Left lung (tissue), 10 donors: ENCODE measurements around the gene CNPY1. TPM values are rescaled to one million over a fixed set of nuclear protein-coding genes. Genes with fewer than 3 reads are reported as not detected.

ENCODE experiments used
- ATAC-seq: fragments of 200-7000 bp; cut with Tn5 transposase; one replicate; pipeline ENCODE4 v1.9.1; 2020; ENCODE audit warnings: moderate library complexity
- DNase-seq, 4 donors: peaks; one replicate each; pipeline ENCODE4 v3.0.0-alpha.2; 2013 to 2020
- H3K27ac ChIP-seq, 2 donors: fragments of 200-600 bp; sonication (generic) in 1 of 2; one replicate each; pipeline versions ENCODE4 v1.5.0 to v1.8.0; 2020 to 2021
- H3K27me3 ChIP-seq, 2 donors: fragments of 200-600 bp; sonication (generic) in 1 of 2; one replicate each; pipeline versions ENCODE4 v1.5.0 to v1.8.0; 2020 to 2021
- H3K36me3 ChIP-seq, 2 donors: fragments of 200-600 bp; sonication (generic) in 1 of 2; one replicate each; pipeline versions ENCODE4 v1.5.0 to v1.8.0; 2020 to 2021
- H3K4me1 ChIP-seq, 2 donors: fragments of 200-600 bp; one replicate each; pipeline ENCODE4 v1.8.0; 2021
- H3K4me3 ChIP-seq, 2 donors: fragments of 200-600 bp; sonication (generic) in 1 of 2; one replicate each; pipeline versions ENCODE4 v1.5.0 to v1.8.0; 2020 to 2021; ENCODE audit warnings: mild to moderate bottlenecking in 1 of 2
- H3K9me3 ChIP-seq, 2 donors: fragments of 200-600 bp; sonication (generic) in 1 of 2; one replicate each; pipeline versions ENCODE4 v1.5.0 to v1.8.0; 2020 to 2021
- CTCF ChIP-seq, 2 donors: fragments of 200-600 bp; sonication (generic) in 1 of 2; IDR thresholded peaks; one replicate each; pipeline versions ENCODE4 v1.5.0 to v1.8.0; 2021; ENCODE audit warnings: antibody characterized with exemption in 2 of 2
- intact Hi-C, 2 donors: fragments of 100-400 bp; cut with DNase I; formaldehyde crosslinking; loops; one replicate each; pipeline versions ENCODE4 v1.11.2 to v1.14.2; 2022
- polyA plus RNA-seq, 6 donors: library from polyadenylated mRNA; unstranded; fragments of 120-200 nt; gene quantifications; one replicate each; pipeline ENCODE4 v1.2.1, GENCODE V29; 2013; ENCODE audit not compliant: insufficient read length in 6 of 6
- total RNA-seq, 2 donors: library from RNA; stranded (reverse); fragmentation: NEBNext Ultra II Directional; extraction: Animal tissue kit (Norgen Biotek cat#: 25700); gene quantifications; one replicate each; pipeline ENCODE4 v1.2.1, GENCODE V29; 2021
- donor health status: DM: no; HTN: yes; CAD: no.
- donor health status: DM: no; HTN: no; CAD: no.

CNPY1 gene
- total and polyA plus RNA-seq, 8 donors, result not detected

DNA sequence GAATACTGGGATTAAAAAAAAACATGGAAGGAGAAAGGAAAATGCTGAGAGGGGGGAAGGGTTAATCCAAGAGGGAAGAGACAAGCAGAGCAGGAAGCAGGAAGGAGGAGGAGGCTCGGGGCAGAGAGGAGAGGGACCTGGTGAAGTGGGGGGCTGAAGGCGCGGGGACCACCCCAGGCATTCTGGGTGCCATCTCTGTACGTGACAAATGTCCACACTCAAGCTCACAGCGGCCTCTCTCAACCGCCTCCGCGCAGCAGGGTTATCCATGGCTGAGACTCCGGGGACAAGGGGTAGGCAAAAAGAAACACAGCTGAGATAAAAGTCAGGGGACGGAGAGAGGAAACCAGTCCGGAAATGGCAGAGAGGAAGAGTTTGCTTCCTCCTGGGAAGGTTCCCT lies 54.5 kb downstream of the CNPY1 start:
- Histone ChIP-seq H3K36me3 (no peaks in the 10 kb centered on the region), H3K27ac (no peak overlapping the region), H3K27me3 (peaks cover 0 to 96% of the 10 kb centered on the region in 2 donors), H3K4me3 (no peak overlapping the region), H3K4me1 (peaks cover 0 to 18% of the 10 kb centered on the region in 2 donors), H3K9me3 (no peaks in the 10 kb centered on the region)
- intact Hi-C loops, result no loop called here
- TF ChIP-seq CTCF (IDR thresholded peaks at IDR 0.05), result no peak
- DNase-seq (no peak), ATAC-seq (no peak)

- H3K27ac ChIP-seq, result peak overlapping the region in 1 of 2 donors; percentile 23
- intact Hi-C loops, result no loop called here
- no peaks in the 10 kb centered on the region for H3K9me3 ChIP-seq
- peaks cover 0 to 92% of the 10 kb centered on the region in 2 donors for H3K27me3 ChIP-seq
- peaks cover 0 to 18% of the 10 kb centered on the region in 2 donors for H3K4me1 ChIP-seq
- DNase-seq (peak in 2 of 4 donors; percentile 66 to 88), ATAC-seq (peak; percentile 92)
- no peak for TF ChIP-seq CTCF (IDR thresholded peaks at IDR 0.05)
- H3K36me3 ChIP-seq, result no peaks in the 10 kb centered on the region
- H3K4me3 ChIP-seq, result peak overlapping the region; percentile 39 to 50
Observed at GRCh38 chr7:155490697-155491628, 55.4 kb downstream of the CNPY1 start.

- intact Hi-C loops, result no loop called here
- ATAC-seq (peak; percentile 89), DNase-seq (peak in 2 of 4 donors; percentile 40 to 81)
- Histone ChIP-seq H3K4me1 (peaks cover 0 to 18% of the 10 kb centered on the region in 2 donors), H3K27me3 (peaks cover 0 to 92% of the 10 kb centered on the region in 2 donors), H3K36me3 (no peaks in the 10 kb centered on the region), H3K4me3 (peak overlapping the region; percentile 39 to 50), H3K9me3 (no peaks in the 10 kb centered on the region), H3K27ac (no peak overlapping the region)
- TF ChIP-seq CTCF (IDR thresholded peaks at IDR 0.05), result no peak
Observed at GRCh38 chr7:155489862-155490696, 56.3 kb downstream of the CNPY1 start.

- intact Hi-C loops, result no loop called here
- Histone ChIP-seq H3K4me1 (peaks cover 0 to 18% of the 10 kb centered on the region in 2 donors), H3K27ac (no peak overlapping the region), H3K27me3 (peaks cover 0 to 93% of the 10 kb centered on the region in 2 donors), H3K4me3 (no peak overlapping the region), H3K9me3 (no peaks in the 10 kb centered on the region), H3K36me3 (no peaks in the 10 kb centered on the region)
- peak in 2 of 4 donors; percentile 27 to 64 for DNase-seq
- ATAC-seq, result no peak
- TF ChIP-seq CTCF (IDR thresholded peaks at IDR 0.05), result no peak
Observed at GRCh38 chr7:155489158-155489840, 57.1 kb downstream of the CNPY1 start.
